Vagina (tissue), 2 donors: ENCODE measurements around the gene TNNC2.

Experiments used
- CTCF ChIP-seq, 3 experiments: fragments of 450-650 bp in 2 of 3; fragments of 200-600 bp in 1 of 3; sonication (generic) in 1 of 3; IDR thresholded peaks; one replicate each; pipeline ENCODE4 v1.5.1; 2017 to 2019; ENCODE audit warnings: antibody characterized with exemption in 3 of 3, mild to moderate bottlenecking in 2 of 3, moderate library complexity in 2 of 3
- POLR2A ChIP-seq, 2 donors: fragments of 450-650 bp; IDR thresholded peaks; one replicate each; pipeline ENCODE4 v1.6.1; 2017; ENCODE audit warnings: antibody characterized with exemption in 2 of 2, mild to moderate bottlenecking in 2 of 2, moderate library complexity in 2 of 2
- POLR2AphosphoS5 ChIP-seq, 2 donors: sonication (generic); formaldehyde crosslinking; IDR thresholded peaks; one replicate each; pipeline ENCODE4 v1.9.0; 2017; ENCODE audit warnings: antibody characterized with exemption in 2 of 2, mild to moderate bottlenecking in 2 of 2, low read depth in 1 of 2; ENCODE audit not compliant: insufficient read depth in 1 of 2

DNA sequence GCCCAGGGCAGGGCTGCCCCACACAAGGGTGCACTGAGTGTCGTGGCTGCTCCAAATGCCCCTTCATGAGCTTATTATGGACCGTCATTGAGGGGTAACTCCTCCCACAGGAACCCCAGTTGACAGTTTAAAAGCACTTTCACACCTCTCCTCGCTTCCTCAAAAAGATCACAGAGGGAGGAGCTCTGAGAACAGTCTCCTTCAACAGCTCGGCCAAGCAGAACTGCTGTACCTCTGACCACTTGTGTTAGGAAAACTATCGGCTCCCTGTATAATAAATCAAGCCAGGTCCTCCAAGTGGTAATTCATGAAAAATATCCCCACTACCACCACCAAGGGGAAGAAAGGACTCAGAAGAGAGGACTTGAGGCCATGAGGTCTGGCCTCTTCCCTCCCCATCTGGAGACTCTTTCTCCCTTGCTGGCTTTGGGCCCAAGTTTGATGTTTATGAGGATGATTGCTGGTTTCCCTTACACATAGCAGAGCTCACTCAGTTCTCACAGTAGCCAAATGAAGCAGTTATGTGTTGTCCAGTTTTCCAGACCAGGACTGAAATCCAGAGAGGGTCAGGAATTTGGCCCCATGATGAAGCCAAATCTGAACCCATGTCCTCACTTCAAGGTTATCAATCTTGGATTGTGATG, 15.2 kb upstream of the TNNC2 start:
- TF ChIP-seq CTCF (IDR thresholded peaks at IDR 0.05) = no peak
- TF ChIP-seq POLR2A (IDR thresholded peaks at IDR 0.05) = no peak
- TF ChIP-seq POLR2AphosphoS5 (IDR thresholded peaks at IDR 0.05; ENCODE audit: insufficient read depth in 1 of 2, low read depth in 1 of 2) = no peak
